ENCODE data around the gene RRBP1.
A peak's percentile ranks its signal among the peaks of the same experiment; 100 is the strongest.

RRBP1 gene, protein sequence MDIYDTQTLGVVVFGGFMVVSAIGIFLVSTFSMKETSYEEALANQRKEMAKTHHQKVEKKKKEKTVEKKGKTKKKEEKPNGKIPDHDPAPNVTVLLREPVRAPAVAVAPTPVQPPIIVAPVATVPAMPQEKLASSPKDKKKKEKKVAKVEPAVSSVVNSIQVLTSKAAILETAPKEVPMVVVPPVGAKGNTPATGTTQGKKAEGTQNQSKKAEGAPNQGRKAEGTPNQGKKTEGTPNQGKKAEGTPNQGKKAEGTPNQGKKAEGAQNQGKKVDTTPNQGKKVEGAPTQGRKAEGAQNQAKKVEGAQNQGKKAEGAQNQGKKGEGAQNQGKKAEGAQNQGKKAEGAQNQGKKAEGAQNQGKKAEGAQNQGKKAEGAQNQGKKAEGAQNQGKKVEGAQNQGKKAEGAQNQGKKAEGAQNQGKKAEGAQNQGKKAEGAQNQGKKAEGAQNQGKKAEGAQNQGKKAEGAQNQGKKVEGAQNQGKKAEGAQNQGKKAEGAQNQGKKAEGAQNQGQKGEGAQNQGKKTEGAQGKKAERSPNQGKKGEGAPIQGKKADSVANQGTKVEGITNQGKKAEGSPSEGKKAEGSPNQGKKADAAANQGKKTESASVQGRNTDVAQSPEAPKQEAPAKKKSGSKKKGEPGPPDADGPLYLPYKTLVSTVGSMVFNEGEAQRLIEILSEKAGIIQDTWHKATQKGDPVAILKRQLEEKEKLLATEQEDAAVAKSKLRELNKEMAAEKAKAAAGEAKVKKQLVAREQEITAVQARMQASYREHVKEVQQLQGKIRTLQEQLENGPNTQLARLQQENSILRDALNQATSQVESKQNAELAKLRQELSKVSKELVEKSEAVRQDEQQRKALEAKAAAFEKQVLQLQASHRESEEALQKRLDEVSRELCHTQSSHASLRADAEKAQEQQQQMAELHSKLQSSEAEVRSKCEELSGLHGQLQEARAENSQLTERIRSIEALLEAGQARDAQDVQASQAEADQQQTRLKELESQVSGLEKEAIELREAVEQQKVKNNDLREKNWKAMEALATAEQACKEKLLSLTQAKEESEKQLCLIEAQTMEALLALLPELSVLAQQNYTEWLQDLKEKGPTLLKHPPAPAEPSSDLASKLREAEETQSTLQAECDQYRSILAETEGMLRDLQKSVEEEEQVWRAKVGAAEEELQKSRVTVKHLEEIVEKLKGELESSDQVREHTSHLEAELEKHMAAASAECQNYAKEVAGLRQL (N-terminal part only)

DNA sequence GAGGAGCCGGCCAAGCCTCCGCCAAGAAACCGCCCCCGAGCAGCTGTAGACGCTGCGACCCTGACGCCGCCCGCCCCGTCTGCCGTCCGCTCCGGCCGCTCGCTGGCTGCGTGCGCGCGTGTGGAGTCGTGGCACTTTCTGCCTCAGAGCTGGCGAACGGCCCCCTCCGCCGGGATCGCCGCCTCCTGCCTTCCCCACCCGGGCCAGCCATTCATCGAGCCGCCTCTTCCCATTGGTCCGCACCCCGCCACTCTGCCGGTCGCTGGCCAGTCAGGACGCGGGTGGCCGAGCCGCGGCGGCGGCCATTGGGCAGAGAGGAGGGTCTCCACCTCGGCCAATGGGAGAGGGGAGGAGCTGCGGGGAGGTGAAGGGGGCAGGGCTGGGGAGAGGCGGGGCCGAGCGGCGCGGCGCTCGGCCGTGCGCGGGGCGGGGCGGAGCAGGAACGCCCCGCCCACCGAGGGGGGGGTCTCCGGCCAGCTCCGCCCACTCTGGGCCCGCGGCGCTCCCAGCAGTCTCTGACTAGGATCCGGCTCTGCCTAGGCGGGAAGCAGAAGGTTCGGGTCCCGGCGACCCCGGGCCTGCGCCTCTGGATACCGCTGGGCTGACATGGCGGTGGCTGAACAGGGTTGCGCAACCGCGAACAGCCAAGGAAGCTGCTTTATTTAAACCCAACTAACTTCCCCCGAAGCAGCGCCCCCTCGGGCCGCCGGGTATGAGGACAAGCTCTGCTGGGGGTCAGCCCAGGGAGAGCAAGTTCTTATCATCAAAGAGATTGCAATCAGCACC is at the start of gene RRBP1:
RRBP1 (minus strand) TSS at position 140 of the 786 bp plus-strand sequence. CDS start 21,735 bp downstream, outside the sequence.
- peak; percentile 99 for DNase-seq (ENCODE audit: low read depth)

DNA sequence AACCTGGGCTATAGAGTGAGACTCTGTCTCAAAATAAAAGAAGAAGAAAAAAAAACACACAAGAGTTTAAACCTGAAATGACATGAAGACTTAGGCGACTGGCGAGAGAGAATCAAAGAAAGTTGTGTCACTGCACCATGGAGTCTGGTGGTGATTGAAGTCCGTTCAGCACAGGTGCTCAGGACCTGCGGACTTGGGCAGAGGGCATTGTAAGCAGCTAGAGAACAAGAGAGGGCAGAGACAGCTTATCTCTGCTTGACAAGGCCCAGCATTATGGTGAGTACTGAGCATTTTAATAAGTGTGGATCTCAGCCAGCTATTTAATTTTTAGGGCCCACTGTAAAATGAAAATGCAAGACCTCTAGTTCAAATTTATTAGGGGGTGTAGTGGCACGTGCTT is 49.2 kb upstream of the RRBP1 start:
- DNase-seq (ENCODE audit: low read depth): no peak

DNA sequence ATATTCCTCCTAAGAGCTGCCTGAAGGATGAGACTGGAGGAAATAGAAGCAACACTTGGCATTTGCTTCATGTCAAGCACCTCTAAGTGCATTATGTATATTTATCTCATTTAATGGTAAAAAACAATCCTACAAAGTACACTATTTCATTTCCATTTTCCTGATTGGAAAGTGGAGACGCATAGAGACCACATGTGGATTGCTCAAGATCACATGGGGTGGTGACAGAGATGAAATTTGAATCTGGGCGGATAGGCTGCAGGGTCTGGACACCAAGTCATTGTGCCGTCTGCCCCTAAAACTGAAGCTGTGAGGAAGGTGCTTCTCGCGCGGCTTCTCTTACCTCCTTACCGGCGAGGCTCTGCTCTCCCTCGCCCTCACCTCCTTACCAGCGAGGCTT is 48.0 kb upstream of the RRBP1 start:
- no peak for DNase-seq (ENCODE audit: low read depth)

DNA sequence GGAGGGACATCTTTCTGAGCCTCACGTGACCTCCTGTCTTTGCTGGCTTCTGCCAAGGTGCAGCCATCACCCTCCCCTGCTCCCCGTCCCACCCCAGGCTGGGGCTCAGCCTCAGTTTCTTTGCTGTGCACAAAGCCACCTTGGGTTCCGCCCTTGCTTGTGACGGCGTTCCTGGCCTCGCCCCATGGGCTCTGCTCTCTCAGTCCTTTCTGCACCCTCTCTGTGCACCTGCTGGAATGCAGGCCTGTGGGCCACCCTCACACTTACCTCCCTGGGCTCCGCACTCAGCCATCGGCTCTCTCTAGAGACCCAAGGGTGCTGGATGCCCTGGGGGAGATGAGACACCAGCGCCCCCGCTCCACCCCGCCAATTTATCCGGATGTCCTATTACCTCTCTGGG is 46.0 kb upstream of the RRBP1 start:
- no peak for DNase-seq (ENCODE audit: low read depth)

DNA sequence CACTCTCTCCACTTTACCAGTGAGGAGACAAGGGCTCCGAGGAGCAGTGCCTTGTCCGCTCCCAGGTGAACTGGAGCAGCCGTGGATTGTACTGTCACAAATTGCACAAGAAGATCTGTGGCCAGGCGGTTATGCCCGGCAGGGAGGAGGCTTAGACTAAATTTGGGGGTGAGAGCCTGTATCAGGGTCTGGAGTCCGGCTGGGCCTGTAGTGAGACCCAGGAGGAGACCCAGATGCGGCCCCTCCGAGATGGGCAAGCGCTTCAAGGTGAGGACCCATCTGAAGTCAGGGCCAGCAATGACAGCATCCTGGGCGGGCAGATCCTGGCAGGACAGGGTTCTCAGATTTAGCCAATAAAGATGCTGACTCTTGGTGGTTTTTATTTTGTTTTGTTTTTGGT is 45.3 kb upstream of the RRBP1 start:
- no peak for DNase-seq (ENCODE audit: low read depth)

DNA sequence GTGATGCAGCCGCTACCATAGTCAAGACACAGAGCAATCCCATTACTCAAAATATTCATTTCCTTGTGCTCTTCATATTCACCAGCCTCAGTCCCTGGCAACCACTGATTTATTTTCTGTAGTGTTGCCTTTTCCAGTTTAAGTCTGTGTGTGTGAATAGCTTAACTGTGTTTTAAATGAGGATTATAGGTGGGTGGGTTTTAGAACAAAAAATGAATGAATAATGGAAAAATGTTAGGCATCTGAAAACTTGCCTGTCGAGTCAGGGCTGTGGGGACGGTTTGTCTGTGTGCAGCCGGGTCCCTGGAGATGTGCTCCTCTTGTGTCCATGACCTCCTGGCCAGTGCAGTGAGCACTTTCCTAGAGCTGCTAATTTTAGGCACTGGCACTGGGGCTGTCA is 44.9 kb upstream of the RRBP1 start:
- DNase-seq (ENCODE audit: low read depth): no peak

DNA sequence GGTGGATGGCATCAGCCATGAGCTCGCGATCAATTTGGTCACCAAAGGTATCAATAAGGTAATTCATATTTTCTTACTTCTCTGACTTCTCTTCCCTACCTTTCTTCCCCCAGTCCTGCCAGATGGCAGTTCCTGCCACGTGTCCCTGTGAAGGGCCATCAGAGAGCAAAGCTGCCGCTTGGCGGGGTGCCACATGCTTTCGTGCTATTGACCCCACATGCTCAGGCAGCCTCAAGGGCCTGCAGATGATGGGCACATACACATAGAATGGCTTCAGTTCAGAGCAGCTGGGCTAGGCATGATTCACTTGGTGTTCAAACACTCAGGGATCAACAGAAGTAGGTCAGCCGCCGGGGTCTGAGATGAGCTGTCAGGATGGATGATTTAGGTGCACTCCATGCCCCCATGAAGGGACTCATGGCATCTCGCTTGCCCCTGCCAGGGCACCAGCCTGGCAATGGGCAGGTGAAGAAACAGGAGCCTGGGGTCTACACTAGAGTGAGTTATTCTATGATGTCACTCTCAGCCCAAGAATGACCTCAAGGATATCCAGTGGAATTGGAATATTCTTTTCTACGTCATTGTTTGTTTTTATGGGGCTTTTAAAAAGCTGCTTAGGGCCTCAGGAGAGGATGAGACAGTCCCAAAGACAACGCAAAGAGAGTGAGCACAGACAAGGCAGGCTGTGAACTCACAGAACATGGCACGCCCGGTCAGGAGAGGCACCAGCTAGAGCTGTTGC is 43.2 kb upstream of the RRBP1 start:
- no peak for DNase-seq (ENCODE audit: low read depth)

DNA sequence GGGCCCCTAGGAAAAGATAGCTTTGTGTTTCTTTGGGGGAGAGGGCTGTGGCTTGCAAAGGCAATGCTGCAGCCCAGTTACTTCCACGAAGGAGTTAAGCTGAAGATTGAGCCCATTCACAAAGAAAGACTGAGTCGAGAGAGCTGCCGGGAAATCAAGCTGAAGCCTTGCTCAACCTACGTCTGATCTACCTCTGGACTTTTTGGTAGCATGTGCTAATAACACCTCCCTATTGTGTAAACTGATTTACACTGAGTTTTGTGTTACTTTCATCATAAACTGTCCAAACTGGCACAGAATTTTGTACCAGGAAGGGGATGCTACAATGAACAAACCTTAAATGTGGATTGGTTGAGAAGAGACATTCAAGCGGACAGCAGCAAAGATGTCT is 41.3 kb upstream of the RRBP1 start:
- no peak for DNase-seq (ENCODE audit: low read depth)

DNA sequence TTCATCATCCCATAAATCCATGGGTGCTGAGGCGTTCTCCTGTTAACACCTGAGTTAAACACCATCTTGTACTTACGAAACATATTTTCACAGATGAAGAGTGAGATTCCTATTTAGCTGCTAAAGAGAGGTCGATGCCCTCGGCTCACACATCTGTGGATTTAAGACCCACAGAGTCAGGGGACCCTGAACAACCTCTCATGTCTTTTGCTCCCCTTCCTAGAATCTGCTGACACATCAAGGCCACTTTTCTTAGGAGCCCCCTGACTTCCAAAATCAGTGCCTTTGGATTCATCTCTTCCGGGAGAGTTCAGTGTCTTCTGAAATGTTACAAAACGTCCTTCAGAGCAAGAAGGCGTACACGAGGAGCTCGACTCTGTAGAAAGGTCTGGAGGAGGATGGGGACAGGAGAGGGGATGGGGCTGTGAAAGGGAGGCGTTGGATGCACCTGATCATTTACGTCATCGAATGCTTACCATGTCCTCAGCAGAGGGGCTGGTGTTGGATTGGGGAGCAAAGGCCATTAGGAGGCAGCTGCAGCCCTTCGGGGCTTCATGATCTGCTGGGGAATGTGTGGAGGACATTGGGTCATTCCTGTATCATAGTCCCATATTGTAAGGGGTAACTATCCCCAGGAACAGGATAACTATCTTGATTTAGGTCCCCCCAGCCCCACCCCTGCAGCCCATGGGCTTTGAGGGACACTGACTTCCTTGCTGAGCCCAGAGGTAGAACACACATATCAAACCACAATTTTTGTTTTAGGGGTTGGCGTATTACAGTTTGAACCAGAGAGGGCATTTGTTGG is 40.7 kb upstream of the RRBP1 start:
- no peak for DNase-seq (ENCODE audit: low read depth)

DNA sequence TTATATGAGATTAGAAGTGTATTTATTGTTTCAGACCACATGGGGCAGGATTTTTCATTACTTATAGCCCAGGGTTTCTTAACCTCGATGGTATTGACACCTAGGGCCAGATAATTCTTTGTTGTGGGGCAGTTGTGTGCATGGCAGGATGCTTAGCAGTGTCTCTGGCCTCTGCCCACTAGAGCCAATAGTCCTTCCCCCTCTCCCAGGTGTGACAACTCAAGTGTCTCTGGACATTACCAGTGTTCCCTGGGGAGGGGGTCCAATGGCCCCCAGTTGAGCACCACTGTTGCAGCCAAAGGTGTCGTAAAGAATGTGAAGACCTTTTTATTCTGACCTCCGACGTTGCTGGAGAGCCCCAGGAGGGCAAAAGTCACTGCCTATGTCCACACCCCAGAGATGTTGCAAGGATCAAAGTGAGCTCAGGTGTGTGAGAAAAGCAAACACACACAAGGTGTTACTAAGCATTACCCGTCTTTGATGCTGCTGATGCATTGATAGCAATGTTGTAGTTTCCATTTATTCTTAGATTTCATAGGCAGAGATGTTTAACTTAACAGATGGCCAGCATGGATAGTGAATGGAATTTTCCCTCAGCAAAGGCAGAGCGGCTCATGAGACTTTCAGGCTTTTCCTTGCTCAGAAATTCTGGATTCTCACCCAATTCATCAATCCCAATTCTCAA is 39.9 kb upstream of the RRBP1 start:
- no peak for DNase-seq (ENCODE audit: low read depth)

DNA sequence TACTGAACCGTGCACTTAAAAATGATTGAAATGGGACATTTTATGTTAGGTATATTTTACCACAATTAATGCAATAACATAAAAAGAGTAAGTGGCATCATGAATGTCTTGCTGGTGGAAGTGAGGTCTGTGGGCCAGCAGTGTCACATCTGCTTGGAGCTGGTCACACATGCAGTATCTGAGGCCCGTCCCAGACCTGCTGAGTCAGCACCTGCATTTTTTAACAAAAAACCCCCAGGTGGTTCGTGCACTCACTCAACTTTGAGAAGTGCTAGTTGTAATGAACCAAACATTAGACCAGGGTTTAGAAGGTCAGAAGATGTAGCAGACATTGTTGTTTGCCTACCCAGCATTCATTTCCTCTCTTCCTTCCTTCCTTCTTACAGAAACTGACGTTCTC is 38.7 kb upstream of the RRBP1 start:
- DNase-seq (ENCODE audit: low read depth): no peak

DNA sequence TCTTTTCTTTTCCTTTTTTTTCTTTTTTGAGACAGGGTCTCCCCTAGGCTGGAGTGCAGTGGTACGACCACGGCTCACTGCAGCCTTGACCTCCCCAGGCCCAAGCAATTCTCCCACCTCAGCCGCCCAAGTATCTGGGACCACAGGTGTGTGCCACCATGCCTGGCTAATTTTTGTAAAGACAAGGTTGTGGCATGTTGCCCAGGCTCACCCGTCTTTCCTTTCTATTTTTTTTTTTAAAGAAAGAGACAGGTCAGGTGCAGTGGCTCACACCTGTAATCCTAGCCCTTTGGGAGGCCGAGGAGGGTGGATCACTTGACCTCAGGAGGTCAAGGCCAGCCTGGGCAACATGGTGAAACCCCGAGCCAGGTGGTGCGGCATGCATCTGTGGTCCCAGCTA is 34.3 kb upstream of the RRBP1 start:
- DNase-seq (ENCODE audit: low read depth): no peak

DNA sequence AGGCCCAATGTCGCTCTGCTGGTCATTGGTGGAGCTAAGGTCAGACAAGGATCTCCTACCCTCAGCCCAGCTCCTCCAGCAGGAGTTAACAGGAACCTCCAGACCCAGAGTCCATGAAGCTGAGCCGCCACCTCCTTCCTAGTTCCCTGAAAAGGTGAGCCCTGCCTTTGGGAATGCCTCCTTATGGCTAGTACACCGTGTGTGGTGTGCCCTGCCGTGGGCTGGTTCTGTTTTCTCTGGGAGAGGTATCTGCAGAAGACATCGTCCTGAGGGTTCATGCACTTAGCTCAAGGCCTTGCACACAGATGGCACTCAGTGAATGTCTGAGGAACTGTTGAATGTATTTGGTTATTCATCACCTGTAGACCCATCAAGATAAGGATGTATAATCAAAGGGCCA is 33.0 kb upstream of the RRBP1 start:
- no peak for DNase-seq (ENCODE audit: low read depth)

DNA sequence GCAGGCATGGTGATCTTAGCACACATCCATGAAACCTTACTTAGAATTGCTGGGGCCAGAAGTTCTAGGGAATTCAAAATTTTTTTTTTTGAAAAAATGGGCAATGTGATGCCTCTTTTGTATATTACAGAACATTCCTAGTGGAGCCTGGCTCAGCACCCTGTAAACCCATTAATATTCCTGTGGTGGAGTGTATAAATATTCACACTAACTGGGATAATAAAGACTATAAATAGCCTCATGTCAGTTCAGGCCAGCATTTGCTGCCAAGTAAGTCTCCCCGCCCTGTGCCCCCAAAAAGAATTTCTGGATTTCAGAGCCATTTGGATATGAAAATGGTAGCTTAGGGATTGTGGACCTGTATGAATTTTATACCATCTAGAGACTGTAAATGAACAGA is 32.6 kb upstream of the RRBP1 start:
- no peak for DNase-seq (ENCODE audit: low read depth)

DNA sequence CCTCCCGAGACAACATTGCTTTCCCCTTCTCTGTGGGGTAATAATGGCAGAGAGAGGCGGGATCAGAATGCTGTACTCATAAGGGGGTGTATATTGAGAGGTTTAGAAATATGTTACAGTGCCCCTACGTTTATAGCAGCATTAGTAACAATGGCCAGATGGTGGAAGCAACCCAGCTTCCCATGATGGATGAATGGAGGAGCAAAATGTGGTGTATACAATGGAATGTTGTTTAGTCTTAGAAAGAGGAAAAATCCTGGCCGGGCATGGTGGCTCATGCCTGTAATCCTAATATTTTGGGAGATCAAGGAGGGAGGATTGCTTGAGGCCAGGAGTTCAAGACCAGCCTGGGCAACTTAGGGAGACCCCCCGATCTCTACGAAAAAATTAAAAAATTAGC is 30.7 kb upstream of the RRBP1 start:
- no peak for DNase-seq (ENCODE audit: low read depth)

DNA sequence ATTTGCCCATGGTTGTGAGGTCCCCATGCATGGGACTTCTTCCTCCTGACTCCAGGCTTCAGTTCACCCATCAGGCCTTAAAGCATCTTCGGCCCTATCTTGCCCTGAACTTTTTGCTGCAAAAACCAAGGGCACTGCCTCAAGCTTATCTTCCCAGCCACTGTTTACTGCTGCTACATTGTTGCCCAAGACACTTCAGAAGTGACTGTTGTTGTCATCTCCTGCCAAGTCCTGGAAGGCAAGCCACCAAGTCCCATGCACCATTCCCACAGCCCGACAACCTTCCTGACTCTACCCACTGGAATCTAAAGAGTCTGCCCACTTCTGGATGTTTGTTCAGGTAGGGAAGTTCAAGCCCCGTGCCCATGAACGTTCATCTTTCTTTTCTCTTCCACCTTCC is 30.2 kb upstream of the RRBP1 start:
- DNase-seq (ENCODE audit: low read depth): no peak

DNA sequence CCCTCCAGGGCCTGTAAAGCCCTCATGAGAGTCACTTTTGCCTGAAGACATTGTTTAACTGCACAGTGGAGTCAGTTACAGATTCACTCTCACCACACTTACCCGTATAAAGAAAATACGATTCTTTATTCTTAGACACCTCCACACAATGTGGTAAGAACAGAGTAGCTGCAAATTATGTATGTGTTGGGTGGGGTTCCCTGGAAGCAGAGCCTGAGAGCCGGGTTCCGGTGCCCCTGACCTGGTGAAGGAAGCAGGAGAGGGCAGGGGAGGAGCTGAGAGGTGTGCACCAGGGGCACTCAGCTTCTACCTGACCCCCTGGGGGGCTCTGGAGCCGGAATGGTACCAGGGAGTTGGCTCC is 29.2 kb upstream of the RRBP1 start:
- DNase-seq (ENCODE audit: low read depth): no peak

DNA sequence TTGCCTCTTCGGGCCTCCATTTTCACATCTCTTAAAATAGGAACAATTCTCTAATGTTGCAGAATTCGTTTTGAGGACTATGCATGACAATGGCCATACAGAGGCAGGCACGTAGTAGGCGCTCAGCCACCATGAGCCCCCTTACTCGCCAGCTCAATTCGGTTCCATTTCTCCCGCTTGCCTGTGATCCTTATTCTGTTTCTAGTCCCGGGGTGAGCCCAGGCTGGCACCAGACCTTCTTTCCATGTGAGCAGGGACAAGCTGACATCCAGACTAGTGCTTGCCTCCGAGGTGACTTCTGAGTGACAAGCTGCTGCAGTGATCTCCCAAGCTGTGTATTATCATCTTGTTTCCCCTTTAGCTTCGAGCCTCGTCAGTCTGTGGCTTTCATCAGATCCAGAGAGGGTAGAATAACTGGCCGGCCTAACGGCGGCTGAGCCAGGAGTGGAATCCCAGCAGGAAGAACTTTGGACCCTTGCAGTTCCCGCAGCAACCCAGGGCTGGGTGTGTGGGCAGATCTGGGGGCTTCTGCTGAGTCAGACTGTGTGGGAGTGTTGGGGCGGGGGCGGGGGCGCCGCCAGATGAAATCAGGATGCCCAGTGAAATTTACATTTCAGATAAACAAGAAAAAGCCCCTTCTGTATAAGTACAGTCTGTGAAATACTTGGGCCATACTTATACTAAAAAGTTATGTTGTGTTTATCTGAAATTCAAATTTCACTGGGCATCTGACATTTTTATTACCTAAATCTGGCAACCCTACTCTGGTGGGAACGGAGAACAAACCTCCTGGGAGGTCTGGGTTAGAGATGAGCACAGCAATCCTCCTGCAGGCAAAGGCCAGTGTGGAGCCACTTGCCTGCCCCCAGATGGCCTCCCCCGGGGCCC is 28.6 kb upstream of the RRBP1 start:
- DNase-seq (ENCODE audit: low read depth): no peak

Measured in fibroblast of gingiva (primary cell).